GM10248 (cell line): Measurements from ENCODE around the gene PAX5.

ENCODE experiments used
- CTCF ChIA-PET: fragments of 300-600 bp; sonication (Branson Sonifier 250); formaldehyde crosslinking; extraction: SDS; loops from one replicate; lab custom pipeline; 2021; ENCODE audit warnings: antibody characterized with exemption; lab: Yijun Ruan, JAX
- POLR2A ChIA-PET: fragments of 350-650 bp; sonication (Branson Sonifier 250); formaldehyde crosslinking; extraction: SDS; loops from one replicate; lab custom pipeline; 2020; ENCODE audit warnings: antibody characterized with exemption; lab: Yijun Ruan, JAX
- DNase-seq: peaks from one replicate; pipeline ENCODE4 v3.0.0; 2012; ENCODE audit errors: extremely low spot score
- CTCF ChIP-seq: IDR thresholded peaks from 2 replicates; pipeline ENCODE4 v1.5.1; 2012; ENCODE audit warnings: mild to moderate bottlenecking, low read depth; ENCODE audit errors: extremely low read depth, missing control alignments, control extremely low read depth

PAX5 gene

GRCh38 chr9:36986468-36987408, 47.3 kb downstream of the PAX5 start:
- no peak for TF ChIP-seq CTCF
- no peak for DNase-seq
- CTCF ChIA-PET: interaction anchor here (2.8 to 9.1 kb wide), 3 partner anchors 9 to 343 kb away, joined by 9 to 76 read pairs (median 10); no protein-coding TSS in a partner anchor
- POLR2A ChIA-PET: no interaction called here

DNA sequence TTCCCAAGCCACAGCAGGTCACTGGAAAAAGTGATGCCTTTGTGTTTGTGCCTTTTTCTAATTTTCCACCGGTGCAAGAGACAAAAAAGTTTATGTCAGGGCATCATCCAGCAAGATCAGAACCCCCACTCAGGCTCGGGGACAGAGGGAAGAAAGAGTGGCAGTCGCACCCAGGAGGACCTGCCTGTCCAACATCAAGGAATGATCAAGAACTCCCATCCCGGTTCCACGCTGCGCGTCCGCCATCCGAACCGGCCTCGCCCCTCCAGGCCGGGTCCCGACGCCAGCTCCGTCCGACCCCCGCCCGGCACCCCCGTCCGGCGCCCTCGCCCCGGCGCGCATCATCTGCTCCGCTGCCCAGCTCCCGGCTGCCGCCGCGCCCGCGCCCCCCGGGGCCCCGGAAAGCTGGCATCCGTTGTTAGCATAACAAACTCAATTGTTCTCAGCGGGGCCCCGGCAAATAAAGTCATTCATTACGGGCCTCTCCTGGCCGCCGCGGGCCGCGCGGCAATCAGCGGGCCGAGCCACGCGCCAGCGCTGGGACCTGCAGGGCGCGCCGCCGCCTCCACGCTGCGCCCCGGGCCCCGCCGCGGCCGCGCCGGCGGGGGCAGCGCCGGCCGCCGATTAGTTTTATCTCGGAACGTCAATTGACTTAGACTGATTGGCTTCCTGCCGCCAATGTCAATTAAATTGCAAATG, 48.1 kb downstream of the PAX5 start:
- TF ChIP-seq CTCF: no peak
- DNase-seq: no peak
- POLR2A ChIA-PET: no interaction called here
- CTCF ChIA-PET: interaction anchor here (2.8 to 9.1 kb wide), 2 partner anchors 10 to 112 kb away, joined by 9 to 76 read pairs; no protein-coding TSS in a partner anchor

GRCh38 chr9:36985061-36985768, 48.9 kb downstream of the PAX5 start:
- DNase-seq: no peak
- ChIA-PET POLR2A (no interaction called here), CTCF (interaction anchor here (1.1 to 9.1 kb wide), 3 partner anchors 10 to 112 kb away, joined by 3 to 76 read pairs (median 9); no protein-coding TSS in a partner anchor)
- no peak for TF ChIP-seq CTCF

DNA sequence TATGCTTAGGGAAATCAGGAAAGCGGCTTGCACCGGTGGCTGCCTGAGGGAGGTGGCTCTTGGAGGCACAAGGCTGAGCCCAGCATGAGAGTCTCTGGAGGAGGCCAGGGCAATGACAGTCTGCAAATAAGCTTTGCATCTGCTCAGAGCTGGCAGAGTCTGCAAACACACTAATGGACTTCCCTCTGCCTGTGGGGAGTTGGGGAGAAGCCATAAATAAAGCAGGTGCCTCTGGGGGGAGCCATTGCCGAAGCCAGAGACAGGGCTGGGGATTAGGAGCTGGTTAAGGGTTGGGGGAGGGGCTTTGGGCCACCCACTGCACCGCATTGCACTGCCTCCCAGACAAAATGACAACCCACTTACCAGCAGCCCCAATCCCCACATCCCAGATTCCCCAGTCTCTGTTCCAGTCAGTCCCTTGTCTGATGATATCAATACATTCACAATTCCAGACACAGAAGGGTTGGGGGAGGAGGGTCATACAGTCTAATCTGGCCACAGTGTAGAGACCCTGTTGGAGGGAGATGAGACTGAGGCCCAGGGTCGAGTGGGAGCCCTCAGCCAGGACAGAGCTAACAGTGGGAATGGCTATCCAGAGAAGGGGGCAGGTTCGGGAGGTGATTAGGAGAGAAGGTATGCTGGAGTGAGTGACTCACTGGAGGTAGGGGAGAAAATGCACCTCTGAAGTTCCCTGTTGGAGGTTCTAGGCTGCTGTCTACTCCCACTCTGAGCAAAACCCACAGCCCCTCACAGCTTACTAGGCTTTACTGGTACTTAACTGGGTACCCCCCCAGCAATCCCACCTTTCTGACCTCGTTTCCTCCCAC, 53.7 kb downstream of the PAX5 start:
- CTCF ChIA-PET: interaction anchor here (0.8 to 4.2 kb wide), 11 partner anchors 10 to 350 kb away, joined by 3 to 17 read pairs (median 3); no protein-coding TSS in a partner anchor

More for the DNA sequence above, 53.7 kb downstream of the PAX5 start:
- TF ChIP-seq CTCF: peak; percentile 27
- peak; percentile 53 for DNase-seq
- POLR2A ChIA-PET: no interaction called here
